HG02571 (cell line): ENCODE data around the gene RPS6KA4.

Experiments
- ATAC-seq: cut with Tn5 transposase; IDR thresholded peaks from one replicate; pipeline ENCODE4 v1.9.1; 2021; ENCODE audit warnings: mild to moderate bottlenecking, moderate library complexity; ENCODE audit not compliant: unreplicated experiment

RPS6KA4 gene

DNA sequence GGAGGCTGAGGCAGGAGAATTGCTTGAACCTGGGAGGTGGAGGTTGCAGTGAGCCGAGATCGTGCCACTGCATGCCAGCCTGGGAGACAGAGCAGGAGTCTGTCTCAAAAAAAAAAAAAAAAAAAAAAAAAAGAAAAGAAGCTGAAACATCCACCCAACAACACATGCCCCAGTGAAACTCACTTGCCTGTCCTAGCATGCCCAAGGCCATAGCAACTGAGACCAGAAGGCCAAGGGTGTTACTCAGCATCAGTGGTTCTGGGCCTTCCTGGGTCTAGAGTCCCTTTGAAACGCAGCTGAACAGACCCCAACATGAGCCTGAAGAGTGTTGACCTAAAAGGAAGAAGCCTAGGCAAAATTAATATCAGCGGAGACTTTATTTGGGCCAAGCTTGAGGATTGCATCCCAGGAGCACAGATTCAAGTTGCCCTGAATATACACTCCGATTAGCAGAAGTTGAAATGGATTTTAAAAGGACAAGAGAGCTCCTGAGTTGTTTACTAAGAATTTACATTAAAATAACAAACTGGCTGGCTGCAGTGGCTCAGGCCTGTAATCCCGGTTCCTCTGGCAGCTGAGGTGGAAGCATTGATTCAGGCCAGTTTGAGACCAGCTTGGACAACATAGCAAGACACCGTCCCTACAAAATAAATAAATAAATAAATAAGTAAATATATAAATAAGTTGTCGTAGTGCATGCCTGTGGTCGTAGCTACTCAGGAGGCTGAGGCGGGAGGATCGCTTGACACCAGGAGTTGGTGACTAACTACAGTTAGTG, 34.1 kb upstream of the RPS6KA4 start:
- no peak for ATAC-seq

DNA sequence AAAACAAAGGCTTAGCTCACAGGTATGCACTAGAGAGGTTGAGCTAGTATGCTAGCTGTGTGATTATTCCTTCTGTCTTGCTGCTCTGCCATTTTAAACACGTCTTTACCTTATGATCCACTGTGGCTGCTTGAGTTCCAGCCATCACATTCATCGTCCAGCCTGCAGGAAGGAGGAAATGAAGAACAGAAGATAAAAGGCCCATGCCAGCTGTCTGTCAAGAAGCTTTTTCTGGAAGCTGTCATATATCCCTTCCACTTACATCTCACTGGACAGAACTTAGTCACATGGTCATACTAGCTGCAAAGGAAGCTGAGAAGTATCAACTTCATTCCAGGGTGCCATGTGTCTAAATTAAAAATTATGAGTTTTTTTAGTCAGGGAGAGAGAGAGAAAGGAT, 31.6 kb upstream of the RPS6KA4 start:
- ATAC-seq = no peak

DNA sequence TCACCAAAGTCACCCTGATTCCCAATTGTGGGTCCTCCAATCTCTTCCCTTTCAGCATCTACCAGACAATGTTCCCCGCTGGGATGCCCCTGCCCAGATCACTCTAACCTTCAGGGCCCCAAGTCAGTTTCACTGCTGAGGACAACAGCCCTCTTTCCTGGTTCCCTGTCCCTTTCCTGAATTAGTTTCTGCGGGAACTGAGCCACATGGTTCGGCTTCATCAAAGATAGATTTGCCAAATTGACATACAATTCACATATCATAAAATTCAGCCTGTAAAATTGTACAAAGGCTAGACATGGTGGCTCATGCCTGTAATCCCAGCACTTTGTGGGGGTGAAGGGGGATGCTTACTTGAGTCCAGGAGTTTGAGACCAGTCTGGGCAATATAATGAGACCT, 31.0 kb upstream of the RPS6KA4 start:
- ATAC-seq = no peak

DNA sequence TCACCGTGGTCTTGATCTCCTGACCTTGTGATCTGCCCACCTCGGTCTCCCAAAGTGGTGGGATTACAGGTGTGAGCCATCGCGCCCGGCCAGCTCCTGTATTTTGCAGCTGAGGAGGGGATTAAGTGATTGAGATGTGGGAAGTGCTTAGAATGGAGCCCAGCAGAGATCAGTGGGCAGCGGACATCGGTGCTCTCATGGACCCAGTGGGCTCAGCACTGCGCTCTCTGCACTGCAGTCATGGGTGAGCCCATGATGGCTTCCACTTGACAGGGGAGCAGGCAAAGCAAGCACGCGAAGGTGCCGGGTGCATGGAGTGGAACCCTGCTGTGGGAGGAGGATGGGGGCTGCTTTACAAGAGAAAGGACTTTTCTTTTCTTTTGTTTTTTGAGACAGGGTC, 28.1 kb upstream of the RPS6KA4 start:
- ATAC-seq = no peak

DNA sequence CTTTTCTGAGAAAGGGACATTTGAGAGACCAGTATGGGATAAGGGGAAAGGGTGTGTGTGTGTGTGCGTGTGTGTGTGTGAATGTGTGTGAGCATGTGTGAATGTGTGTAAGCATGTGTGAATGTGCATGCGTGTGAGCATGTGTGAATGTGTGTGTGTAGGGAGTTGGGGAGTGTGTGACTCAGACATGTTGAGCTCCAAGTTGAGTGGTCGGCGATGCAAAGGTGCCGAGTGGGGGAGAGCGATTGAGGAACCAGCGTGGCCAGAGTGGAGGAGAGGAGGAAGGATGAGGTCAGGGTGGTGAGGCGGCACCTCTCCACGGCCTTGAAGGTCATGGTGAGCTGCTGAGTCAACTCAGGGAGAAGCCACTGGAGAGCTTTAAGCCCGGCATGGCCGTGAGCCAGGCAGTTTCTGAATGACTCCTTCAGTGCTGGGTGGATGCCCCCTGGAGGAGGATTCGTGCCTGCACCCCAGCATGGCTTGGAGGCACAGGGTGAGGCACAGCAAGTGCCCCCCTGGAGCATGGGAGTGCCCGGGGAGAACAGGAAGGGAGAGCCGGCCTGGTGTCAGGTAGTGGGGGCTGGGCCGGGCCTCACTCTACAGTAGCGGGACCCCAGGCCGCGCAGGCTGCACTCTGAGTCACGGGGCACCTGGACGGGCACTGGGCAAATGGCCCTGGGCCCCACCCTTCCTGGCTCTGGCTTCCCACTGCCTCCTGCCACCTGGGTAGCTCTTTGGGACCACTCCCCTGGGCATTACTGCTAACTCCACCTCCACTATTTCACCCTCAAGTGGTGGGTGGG, 27.2 kb upstream of the RPS6KA4 start:
- ATAC-seq = peak; percentile 49

DNA sequence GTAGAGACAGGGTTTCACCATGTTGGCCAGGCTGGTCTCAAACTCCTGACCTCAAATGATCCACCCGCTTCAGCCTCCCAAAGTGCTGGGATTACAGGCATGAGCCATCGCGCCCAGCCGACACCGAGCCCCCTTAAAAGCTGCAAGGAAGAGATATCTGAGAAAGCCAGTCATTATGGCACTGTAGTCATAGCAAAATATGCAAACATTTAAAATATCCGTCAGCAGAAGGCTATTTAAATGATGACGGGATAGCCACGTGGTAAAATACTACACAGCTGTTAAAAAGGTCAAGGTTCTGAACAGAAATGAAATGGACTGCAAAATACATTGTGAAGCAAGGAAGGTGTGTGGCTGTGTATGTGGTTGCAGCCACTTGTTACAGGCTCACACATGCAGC, 25.4 kb upstream of the RPS6KA4 start:
- ATAC-seq = no peak

DNA sequence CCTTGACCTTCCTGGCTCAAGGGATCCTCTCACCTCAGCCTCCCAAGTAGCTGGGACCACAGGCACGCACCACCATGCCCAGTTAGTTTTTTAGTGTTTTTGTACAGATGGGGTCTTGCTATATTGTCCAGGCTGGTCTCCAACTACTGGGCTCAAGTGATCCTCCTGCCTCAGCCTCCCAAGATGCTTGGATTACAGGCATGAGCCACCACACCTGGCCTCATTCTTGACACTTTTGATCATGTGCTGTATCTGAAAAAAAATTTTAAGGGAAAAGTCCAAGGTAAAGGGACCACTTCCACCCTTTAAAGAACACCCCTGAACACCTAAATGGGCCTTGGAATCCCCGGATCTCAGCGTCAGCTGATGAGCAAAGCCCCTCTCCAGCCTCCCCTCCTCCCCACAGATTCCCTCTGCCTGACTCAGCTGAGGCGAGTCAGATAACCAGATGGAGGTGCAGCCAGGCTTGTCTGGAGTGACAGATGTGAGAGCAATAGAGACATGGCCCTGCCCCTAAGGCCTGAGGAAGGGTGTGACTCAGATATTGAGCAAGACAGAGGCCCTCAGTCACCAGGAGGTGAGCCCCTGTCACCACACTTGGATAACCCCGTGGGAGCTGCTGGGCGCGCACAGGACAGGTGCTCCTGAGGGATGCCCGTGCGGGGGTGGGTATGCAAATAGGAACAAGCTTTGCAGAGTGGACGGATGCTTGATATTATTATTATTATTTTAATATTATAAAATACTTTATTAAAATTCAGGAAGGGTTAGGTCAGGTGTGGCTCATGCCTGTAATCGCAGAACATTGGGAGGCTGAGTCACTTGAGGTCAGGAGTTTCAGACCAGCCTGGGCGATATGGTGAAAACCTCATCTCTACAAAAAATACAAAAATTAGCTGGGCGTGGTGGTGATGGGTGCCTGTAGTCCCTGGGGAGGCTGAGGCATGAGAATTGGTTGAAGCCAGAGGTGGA, 23.9 kb upstream of the RPS6KA4 start:
- ATAC-seq = peak; percentile 65

DNA sequence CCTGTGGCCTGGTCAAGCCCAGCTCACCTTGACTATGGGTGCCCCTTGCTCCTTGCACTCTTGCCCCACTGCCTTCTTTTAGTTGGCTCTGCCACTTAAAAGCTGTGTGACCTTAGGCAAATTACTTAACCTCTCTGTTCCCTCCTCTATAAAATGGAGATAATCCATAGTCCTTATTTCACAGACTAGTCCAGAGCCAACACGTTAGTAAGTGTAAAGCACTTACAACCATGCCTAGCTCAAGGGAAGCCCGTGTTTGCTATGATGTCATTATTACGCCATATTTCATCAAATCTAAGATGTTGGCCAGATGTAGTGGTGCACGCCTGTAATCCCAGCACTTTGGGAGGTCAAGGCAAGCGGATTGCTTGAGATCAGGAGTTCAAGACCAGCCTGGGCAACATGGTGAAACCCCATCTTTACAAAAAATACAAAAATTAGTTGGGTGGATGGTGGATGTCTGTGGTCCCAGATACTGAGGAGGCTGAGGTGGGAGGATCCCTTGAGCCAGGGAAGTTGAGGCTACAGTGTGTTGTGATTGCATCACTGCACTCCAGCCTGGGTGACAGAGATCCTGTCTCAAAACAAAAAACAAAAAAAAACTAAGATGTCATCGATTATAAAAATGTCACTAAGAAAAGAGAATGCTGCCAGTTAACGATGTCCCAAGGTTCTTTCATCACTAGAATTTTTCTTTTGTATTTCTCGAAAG, 21.3 kb upstream of the RPS6KA4 start:
- no peak for ATAC-seq

DNA sequence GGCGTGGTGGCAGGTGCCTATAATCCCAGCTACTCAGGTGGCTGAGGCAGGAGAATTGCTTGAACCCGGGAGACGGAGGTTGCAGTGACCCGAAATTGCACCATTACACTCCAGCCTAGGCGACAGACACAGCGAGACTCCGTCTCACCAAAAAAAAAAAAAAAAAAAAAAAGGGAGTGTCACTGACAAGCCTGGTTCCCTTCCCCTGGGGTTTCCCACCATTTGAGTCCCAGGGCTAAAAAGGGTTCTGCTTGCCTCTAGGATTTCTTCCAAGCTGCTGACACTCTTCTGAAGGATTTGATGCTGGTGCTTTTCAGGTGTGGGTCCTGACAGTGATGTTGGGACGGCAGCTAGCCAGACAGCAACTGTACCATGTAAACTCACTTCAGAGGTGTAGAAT, 20.2 kb upstream of the RPS6KA4 start:
- ATAC-seq = no peak

DNA sequence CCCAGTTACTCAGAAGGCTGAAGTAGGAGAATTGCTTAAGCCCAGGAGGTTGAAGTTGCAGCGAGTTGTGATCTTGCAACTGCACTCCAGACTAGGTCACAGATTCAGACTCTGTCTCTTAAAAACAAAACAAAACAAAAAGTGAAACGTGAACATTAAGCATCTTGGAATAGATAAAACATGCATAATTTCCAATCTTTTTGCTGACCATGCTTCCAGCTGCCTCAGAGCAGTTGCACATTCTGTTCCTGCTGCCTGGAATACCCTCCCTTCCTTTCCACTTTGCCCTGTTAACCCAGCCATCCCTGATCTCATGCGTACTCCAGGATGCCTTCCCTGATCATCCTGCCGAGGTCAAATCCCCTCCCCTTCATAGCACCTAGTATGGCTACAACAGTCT, 19.7 kb upstream of the RPS6KA4 start:
- no peak for ATAC-seq

DNA sequence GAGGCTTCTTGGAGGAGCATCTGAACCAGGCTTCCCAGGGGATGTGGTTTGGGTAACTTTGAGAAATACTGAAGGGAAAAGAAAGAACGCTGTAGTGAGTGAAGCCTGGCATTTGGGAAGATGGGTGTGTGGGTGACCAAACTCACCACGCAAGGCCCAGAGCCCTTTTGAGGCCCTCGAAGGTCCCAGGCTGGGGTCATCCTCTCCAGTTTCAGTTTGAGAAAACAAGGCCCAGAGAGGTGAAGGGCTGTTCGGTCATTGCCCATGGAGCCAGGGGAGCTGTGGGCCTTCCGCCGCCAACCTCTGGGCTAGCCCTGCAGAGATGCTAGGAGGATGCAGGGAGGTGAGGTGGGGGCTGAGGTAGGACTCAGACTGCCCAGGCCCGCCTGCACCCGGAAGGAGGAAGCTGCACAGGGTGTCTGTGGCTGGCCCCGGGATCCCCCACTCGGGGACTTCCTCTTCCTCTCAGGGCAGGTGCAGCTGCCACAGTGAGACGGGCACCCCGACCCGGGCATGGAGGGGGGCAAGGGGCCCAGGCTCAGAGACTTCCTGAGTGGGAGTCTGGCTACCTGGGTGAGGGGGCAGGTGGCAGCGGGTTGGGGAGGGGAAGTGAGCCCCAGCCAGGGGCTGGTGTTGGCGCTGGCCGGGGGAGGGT, 19.1 kb upstream of the RPS6KA4 start, which contains the start of gene CCDC88B:
CCDC88B (plus strand) TSS at position 451 of the 655 bp plus-strand sequence; CDS start at position 514, 63 bp downstream.
- peak; percentile 51 for ATAC-seq

DNA sequence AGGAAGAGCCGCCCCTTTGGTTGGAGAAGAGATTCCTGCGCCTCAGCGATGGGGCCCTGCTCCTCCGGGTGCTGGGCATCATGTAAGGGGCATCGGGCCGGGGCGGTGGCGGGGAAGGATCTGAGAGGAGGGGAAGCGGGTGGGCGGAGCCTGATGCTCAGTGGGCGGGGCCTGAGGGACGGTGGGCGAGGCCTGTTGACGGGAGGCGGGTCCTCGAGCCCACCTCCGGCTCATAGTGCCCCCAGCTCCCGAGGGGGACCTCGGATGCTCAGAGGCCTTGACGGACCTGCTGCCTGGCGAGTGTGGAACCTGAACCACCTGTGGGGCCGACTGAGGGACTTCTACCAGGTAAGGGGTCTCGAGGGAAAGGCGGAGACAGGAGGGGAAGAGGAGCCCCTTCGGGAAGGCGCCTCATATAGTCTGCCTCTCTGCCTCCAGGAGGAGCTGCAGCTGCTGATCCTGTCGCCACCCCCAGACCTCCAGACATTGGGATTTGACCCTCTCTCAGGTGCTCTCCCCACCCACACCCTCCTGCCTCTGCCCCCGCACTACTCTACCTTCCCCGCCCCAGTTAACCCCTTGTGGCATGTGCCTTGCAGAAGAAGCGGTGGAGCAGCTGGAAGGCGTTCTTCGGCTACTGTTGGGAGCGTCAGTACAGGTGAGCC, 18.2 kb upstream of the RPS6KA4 start:
- ATAC-seq = no peak

DNA sequence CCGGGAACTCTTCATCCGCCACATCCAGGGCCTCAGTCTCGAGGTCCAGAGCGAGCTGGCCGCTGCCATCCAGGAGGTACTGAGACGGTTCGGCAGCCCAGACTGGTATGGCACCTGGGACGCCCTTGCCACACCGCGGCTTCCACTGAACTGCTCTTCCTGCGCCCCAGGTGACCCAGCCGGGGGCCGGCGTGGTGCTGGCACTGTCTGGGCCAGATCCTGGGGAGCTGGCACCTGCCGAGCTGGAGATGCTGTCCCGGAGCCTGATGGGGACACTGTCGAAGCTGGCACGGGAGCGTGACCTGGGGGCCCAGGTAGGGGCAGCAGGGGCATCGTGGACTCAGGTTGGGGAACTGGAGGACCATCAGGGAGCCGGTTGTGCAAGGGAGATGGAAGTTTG, 17.5 kb upstream of the RPS6KA4 start:
- no peak for ATAC-seq

DNA sequence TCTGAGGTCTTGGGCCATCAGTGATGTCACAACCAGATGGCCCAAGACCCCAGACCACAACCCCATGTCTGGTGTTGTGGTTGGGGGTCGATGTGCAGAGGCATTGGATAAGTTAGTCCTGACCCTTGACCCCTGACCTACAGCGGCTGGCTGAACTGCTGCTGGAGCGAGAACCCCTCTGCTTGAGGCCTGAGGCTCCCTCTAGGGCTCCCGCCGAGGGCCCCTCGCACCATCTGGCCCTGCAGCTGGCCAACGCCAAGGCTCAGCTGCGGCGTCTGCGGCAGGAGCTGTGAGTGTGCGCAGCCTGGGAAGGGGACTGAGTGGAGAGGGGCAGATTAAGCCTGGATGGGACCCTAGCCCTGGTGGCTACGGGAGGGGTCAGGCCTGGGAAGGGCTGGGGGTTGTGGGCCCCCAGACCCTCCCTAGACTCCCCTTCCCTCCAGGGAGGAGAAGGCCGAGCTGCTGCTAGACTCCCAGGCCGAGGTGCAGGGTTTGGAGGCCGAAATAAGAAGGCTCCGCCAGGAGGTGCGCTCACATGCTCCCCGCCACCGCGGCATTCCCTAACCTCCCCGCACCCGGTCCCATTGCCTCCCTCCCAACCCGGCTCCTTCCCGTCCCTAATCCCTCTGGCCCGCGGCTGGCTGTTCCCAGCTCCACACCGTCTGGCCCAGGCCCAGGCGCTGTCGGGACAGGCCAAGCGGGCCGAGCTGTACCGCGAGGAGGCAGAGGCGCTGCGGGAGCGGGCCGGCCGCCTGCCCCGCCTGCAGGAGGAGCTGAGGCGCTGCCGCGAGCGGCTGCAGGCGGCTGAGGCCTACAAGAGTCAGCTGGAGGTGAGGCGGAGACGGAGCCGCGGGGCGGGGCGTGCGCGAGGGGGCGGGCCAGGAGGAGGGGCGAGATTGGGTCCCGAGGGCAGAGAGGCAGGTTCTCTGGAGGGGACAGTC, 16.8 kb upstream of the RPS6KA4 start:
- ATAC-seq = no peak

DNA sequence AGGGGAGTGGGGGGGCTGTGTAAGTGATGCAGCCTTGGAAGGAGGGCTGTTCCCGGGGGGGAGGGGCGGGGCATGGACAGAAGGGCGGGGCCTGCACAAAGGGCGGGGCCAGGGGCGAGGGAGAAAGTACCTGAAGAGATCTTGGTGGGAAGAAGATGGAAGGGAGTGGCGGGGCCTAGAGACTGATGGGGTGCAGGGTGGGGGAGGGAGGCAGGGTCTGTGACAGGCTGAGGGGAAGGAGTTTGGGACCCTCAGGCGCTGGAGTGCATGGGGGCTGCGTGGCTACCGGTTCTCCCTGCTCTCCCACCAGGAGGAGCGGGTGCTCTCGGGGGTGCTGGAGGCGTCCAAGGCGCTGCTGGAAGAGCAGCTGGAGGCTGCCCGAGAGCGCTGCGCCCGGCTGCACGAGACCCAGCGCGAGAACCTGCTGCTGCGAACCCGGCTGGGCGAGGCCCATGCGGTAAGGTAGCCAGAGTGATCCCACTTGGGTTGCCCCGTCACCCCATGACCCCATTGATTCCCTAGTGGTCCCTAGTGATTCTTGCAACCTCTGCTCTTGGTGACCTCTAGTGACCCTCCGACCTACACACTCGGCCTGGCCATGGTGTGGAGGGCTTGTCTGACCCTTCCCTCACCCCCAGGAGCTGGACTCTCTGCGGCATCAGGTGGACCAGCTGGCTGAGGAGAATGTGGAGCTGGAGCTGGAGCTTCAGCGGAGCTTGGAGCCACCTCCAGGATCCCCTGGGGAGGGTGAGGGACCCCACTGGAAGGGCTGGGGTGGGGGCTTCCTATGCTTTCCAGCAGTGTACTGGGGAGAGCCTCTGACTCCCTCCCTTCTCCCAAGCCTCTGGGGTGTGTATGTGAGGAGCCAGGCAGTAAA, 15.9 kb upstream of the RPS6KA4 start:
- ATAC-seq = no peak

DNA sequence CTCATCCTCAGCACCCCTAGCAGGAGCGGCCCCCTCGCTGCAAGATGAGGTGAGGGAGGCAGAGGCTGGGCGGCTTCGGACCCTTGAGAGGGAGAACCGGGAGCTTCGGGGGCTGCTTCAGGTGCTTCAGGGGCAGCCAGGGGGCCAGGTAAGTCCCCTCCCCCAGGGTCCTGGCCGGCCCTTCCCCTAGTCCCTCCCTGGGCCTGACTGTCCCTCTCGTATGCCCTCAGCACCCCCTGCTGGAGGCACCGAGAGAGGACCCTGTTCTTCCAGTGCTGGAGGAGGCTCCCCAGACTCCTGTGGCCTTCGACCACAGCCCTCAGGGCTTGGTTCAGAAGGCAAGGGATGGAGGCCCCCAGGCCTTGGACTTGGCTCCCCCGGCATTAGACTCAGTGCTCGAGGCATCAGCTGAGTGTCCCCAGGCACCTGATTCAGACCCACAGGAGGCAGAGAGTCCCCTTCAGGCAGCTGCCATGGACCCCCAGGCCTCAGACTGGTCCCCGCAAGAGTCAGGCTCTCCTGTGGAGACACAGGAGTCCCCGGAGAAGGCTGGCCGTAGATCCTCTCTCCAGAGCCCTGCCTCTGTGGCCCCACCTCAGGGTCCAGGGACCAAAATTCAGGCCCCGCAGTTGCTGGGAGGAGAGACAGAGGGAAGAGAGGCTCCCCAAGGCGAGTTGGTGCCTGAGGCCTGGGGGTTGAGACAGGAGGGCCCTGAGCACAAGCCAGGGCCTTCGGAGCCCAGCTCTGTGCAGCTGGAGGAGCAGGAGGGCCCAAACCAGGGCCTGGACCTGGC, 15.0 kb upstream of the RPS6KA4 start:
- no peak for ATAC-seq

DNA sequence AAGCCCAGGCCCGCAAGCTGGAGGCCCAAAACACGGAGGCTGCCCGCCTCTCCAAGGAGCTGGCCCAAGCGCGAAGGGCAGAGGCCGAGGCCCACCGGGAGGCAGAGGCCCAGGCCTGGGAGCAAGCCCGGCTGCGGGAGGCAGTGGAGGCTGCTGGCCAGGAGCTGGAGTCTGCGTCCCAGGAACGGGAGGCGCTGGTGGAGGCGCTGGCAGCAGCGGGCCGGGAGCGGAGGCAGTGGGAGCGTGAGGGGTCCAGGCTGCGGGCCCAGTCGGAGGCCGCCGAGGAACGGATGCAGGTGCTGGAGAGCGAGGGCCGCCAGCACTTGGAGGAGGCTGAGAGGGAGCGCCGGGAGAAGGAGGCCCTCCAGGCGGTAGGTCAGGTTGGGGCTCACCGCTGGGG, 14.2 kb upstream of the RPS6KA4 start:
- ATAC-seq = no peak
